ENCODE results near the gene KRTAP9-7.

DNA sequence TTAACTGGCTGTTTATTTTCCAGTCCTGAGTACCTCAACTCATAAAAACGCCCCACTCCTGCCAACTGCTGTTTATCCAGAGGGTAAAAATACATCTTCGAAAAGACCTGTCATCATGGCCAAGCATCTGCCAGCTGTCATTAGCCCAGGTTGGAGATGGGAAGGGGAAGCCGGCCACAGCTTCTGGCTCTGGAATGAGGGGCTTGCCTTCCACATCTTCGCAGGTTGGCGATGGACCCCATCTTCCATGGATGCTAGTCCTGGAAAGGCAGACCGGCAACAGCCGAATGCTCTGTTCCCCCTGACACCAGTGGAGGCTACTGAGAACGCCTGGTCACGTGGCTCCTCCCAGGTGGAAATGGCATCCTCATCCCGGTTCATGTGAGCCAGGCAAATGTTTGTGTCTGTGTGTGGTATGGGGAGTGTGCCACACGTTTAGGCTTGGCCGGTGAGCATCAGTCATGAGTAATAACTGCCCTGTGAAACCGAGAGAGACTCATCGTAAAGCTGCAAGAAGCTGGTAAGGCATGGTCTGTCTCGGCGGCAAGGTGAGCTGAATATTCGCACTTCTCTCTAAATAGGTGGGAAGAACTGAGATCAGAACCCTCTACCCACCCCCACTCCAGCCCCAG, 40.4 kb downstream of the KRTAP9-7 start:
- TF ChIP-seq POLR2A (IDR thresholded peaks at IDR 0.05) = no peak
- TF ChIP-seq, protein P1, sequence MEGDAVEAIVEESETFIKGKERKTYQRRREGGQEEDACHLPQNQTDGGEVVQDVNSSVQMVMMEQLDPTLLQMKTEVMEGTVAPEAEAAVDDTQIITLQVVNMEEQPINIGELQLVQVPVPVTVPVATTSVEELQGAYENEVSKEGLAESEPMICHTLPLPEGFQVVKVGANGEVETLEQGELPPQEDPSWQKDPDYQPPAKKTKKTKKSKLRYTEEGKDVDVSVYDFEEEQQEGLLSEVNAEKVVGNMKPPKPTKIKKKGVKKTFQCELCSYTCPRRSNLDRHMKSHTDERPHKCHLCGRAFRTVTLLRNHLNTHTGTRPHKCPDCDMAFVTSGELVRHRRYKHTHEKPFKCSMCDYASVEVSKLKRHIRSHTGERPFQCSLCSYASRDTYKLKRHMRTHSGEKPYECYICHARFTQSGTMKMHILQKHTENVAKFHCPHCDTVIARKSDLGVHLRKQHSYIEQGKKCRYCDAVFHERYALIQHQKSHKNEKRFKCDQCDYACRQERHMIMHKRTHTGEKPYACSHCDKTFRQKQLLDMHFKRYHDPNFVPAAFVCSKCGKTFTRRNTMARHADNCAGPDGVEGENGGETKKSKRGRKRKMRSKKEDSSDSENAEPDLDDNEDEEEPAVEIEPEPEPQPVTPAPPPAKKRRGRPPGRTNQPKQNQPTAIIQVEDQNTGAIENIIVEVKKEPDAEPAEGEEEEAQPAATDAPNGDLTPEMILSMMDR (IDR thresholded peaks at IDR 0.05) = no peak

All from uterus (tissue), 2 donors.